Colonic mucosa (tissue), 4 donors: Measurements from ENCODE around the gene DENND1A. TPM values are rescaled to one million over a fixed set of nuclear protein-coding genes. Genes with fewer than 3 reads are reported as not detected.

Experiments
- DNase-seq: peaks from one replicate; pipeline ENCODE4 v3.0.0-alpha.2; 2020
- H3K27ac ChIP-seq: fragments of 200-600 bp; one replicate; pipeline ENCODE4 v1.8.0; 2021
- H3K27me3 ChIP-seq: fragments of 200-600 bp; one replicate; pipeline ENCODE4 v1.8.0; 2021
- H3K36me3 ChIP-seq: fragments of 200-600 bp; one replicate; pipeline ENCODE4 v1.8.0; 2021
- H3K4me1 ChIP-seq: fragments of 200-600 bp; one replicate; pipeline ENCODE4 v1.8.0; 2021; ENCODE audit warnings: mild to moderate bottlenecking
- H3K4me3 ChIP-seq: fragments of 200-600 bp; one replicate; pipeline ENCODE4 v1.8.0; 2021
- H3K9ac ChIP-seq, 2 donors: one replicate each; pipeline ENCODE4 v1.7.0; 2013; ENCODE audit warnings: control low read depth in 2 of 2, low read depth in 2 of 2, low read length in 2 of 2
- H3K9me3 ChIP-seq: fragments of 200-600 bp; one replicate; pipeline ENCODE4 v1.8.0; 2021
- CTCF ChIP-seq: fragments of 200-600 bp; IDR thresholded peaks from one replicate; pipeline ENCODE4 v1.8.0; 2022; ENCODE audit warnings: antibody characterized with exemption, mild to moderate bottlenecking
- intact Hi-C: fragments of 100-400 bp; cut with DNase I; formaldehyde crosslinking; loops from one replicate; pipeline ENCODE4 v1.14.1; 2022
- total RNA-seq, 2 donors: library from RNA; stranded (reverse); fragmentation: NEBNext Ultra II Directional in 1 of 2; extraction: Animal tissue kit (Norgen Biotek cat#: 25700) in 1 of 2; gene quantifications; one replicate each; pipeline ENCODE4 v1.2.1, GENCODE V29; 2021
- donor health status: healthy.
- donor health status: DM: no; HTN: no; CAD: no.
- donor health status: DM: no; HTN: no; CAD: no.

DENND1A gene
- total RNA-seq, 2 donors from 2014 or later: 34.3 to 39.9 TPM

GRCh38 chr9:123522251-123522650 lies 407.7 kb downstream of the DENND1A start:
- intact Hi-C loops: no loop called here
- Histone ChIP-seq H3K4me1 (no peaks in the 10 kb centered on the region), H3K9me3 (no peaks in the 10 kb centered on the region), H3K4me3 (no peak overlapping the region), H3K9ac (no peak overlapping the region), H3K27ac (no peak overlapping the region), H3K27me3 (no peaks in the 10 kb centered on the region), H3K36me3 (no peaks in the 10 kb centered on the region)
- no peak for TF ChIP-seq CTCF
- no peak for DNase-seq

GRCh38 chr9:123518338-123518737 lies 411.6 kb downstream of the DENND1A start:
- no peak for DNase-seq

GRCh38 chr9:123517512-123517911 lies 412.4 kb downstream of the DENND1A start:
- no peaks in the 10 kb centered on the region for H3K4me1 ChIP-seq
- no peaks in the 10 kb centered on the region for H3K27me3 ChIP-seq
- no peak overlapping the region for H3K4me3 ChIP-seq
- no peak for TF ChIP-seq CTCF
- no peak overlapping the region for H3K27ac ChIP-seq
- no peak for DNase-seq
- no peak overlapping the region for H3K9ac ChIP-seq
- H3K9me3 ChIP-seq: no peaks in the 10 kb centered on the region
- intact Hi-C loops: loop anchor here (10.0 kb wide), 1 partner anchor 113 kb away; no protein-coding TSS in a partner anchor
- H3K36me3 ChIP-seq: no peaks in the 10 kb centered on the region

More at GRCh38 chr9:123518338-123518737, 411.6 kb downstream of the DENND1A start:
- intact Hi-C loops: loop anchor here (10.0 kb wide), 1 partner anchor 114 kb away; no protein-coding TSS in a partner anchor
- Histone ChIP-seq H3K9ac (no peak overlapping the region), H3K27ac (no peak overlapping the region), H3K4me3 (no peak overlapping the region), H3K36me3 (no peaks in the 10 kb centered on the region), H3K9me3 (no peaks in the 10 kb centered on the region), H3K4me1 (no peaks in the 10 kb centered on the region), H3K27me3 (no peaks in the 10 kb centered on the region)
- no peak for TF ChIP-seq CTCF

- no peaks in the 10 kb centered on the region for H3K27me3 ChIP-seq
- no peak overlapping the region for H3K27ac ChIP-seq
- DNase-seq: no peak
- H3K9ac ChIP-seq: no peak overlapping the region
- intact Hi-C loops: loop anchor here (10.0 kb wide), 1 partner anchor 110 kb away; no protein-coding TSS in a partner anchor
- TF ChIP-seq CTCF: no peak
- no peaks in the 10 kb centered on the region for H3K9me3 ChIP-seq
- H3K4me3 ChIP-seq: no peak overlapping the region
- no peaks in the 10 kb centered on the region for H3K4me1 ChIP-seq
- H3K36me3 ChIP-seq: no peaks in the 10 kb centered on the region
Observed at GRCh38 chr9:123514766-123515165, 415.2 kb downstream of the DENND1A start.

GRCh38 chr9:123513554-123513953 lies 416.4 kb downstream of the DENND1A start:
- Histone ChIP-seq H3K9ac (no peak overlapping the region), H3K4me3 (no peak overlapping the region), H3K36me3 (no peaks in the 10 kb centered on the region), H3K4me1 (no peaks in the 10 kb centered on the region), H3K27me3 (no peaks in the 10 kb centered on the region), H3K9me3 (no peaks in the 10 kb centered on the region), H3K27ac (no peak overlapping the region)
- DNase-seq: no peak
- no peak for TF ChIP-seq CTCF
- intact Hi-C loops: loop anchor here (10.0 kb wide), 1 partner anchor 109 kb away; no protein-coding TSS in a partner anchor
